RPMI8226 (cell line): Measurements from ENCODE around the gene KRT85.
A peak's percentile ranks its signal among the peaks of the same experiment; 100 is the strongest.

Experiments used
- DNase-seq: peaks from one replicate; pipeline ENCODE4 v3.0.0-alpha.2; 2015

KRT85 gene

GRCh38 chr12:52364901-52365489, 2.3 kb downstream of the KRT85 start:
- no peak for DNase-seq

- no peak for DNase-seq
These were observed 3.2 kb downstream of the KRT85 start for GRCh38 chr12:52364061-52364460.

GRCh38 chr12:52363111-52363679, 4.1 kb downstream of the KRT85 start:
- no peak for DNase-seq

- peak; percentile 49 for DNase-seq
These were observed 5.1 kb downstream of the KRT85 start for GRCh38 chr12:52362118-52362726.

GRCh38 chr12:52361553-52361952, 5.7 kb downstream of the KRT85 start:
- no peak for DNase-seq

GRCh38 chr12:52360663-52361271, 6.5 kb downstream of the KRT85 start:
- DNase-seq = no peak

GRCh38 chr12:52360106-52360662, 7.1 kb downstream of the KRT85 start:
- no peak for DNase-seq

GRCh38 chr12:52359621-52360061, 7.6 kb downstream of the KRT85 start:
- DNase-seq = no peak

- DNase-seq = no peak
These were observed 8.5 kb downstream of the KRT85 start for GRCh38 chr12:52358575-52359350.

- DNase-seq = no peak
These were observed 10.3 kb downstream of the KRT85 start for GRCh38 chr12:52356762-52357580.

- no peak for DNase-seq
These were observed 11.1 kb downstream of the KRT85 start for GRCh38 chr12:52356031-52356761.

- no peak for DNase-seq
These were observed 12.1 kb downstream of the KRT85 start for GRCh38 chr12:52355176-52355575.

- peak; percentile 49 for DNase-seq
These were observed 13.1 kb downstream of the KRT85 start for GRCh38 chr12:52354200-52354599.

- DNase-seq = no peak
These were observed 13.5 kb downstream of the KRT85 start for GRCh38 chr12:52353766-52354165.

- DNase-seq = no peak
These were observed 14.3 kb downstream of the KRT85 start for GRCh38 chr12:52352951-52353350.

GRCh38 chr12:52351196-52352059, 15.9 kb downstream of the KRT85 start:
- peak; percentile 78 for DNase-seq

GRCh38 chr12:52350786-52351185, 16.5 kb downstream of the KRT85 start:
- no peak for DNase-seq

- no peak for DNase-seq
These were observed 17.2 kb downstream of the KRT85 start for GRCh38 chr12:52350021-52350620.

GRCh38 chr12:52349196-52349595, 18.1 kb downstream of the KRT85 start:
- DNase-seq = no peak
